Vagina (tissue), 2 donors: ENCODE data around the gene MB21D2. TPM values are rescaled to one million over a fixed set of nuclear protein-coding genes. Genes with fewer than 3 reads are reported as not detected.

Experiments
- DNase-seq, 2 donors: peaks; one replicate each; pipeline ENCODE4 v3.0.0-alpha.2; 2017; ENCODE audit errors: extremely low spot score in 2 of 2
- H3K27ac ChIP-seq: fragments of 200-600 bp; sonication (generic); one replicate; pipeline ENCODE4 v1.5.1; 2019
- H3K27me3 ChIP-seq: fragments of 200-600 bp; sonication (generic); one replicate; pipeline ENCODE4 v1.5.1; 2019
- H3K36me3 ChIP-seq, 2 donors: fragments of 200-600 bp; sonication (generic); one replicate each; pipeline ENCODE4 v1.5.1; 2017 to 2019
- H3K4me1 ChIP-seq: fragments of 200-600 bp; sonication (generic); one replicate; pipeline ENCODE4 v1.5.1; 2019
- H3K4me3 ChIP-seq, 2 donors: fragments of 200-600 bp; sonication (generic); 1 replicate in 1 of 2; 2 replicates in 1 of 2; pipeline ENCODE4 v1.5.1; 2016 to 2019
- H3K9me3 ChIP-seq: fragments of 200-600 bp; sonication (generic); one replicate; pipeline ENCODE4 v1.5.1; 2019
- CTCF ChIP-seq, 3 experiments: fragments of 450-650 bp in 2 of 3; fragments of 200-600 bp in 1 of 3; sonication (generic) in 1 of 3; IDR thresholded peaks; one replicate each; pipeline ENCODE4 v1.5.1; 2017 to 2019; ENCODE audit warnings: antibody characterized with exemption in 3 of 3, mild to moderate bottlenecking in 2 of 3, moderate library complexity in 2 of 3
- POLR2A ChIP-seq, 2 donors: fragments of 450-650 bp; IDR thresholded peaks; one replicate each; pipeline ENCODE4 v1.6.1; 2017; ENCODE audit warnings: antibody characterized with exemption in 2 of 2, mild to moderate bottlenecking in 2 of 2, moderate library complexity in 2 of 2
- POLR2AphosphoS5 ChIP-seq, 2 donors: sonication (generic); formaldehyde crosslinking; IDR thresholded peaks; one replicate each; pipeline ENCODE4 v1.9.0; 2017; ENCODE audit warnings: antibody characterized with exemption in 2 of 2, mild to moderate bottlenecking in 2 of 2, low read depth in 1 of 2; ENCODE audit not compliant: insufficient read depth in 1 of 2
- intact Hi-C: fragments of 100-400 bp; cut with DNase I; formaldehyde crosslinking; loops from one replicate; pipeline ENCODE4 v1.15.1; 2023
- total RNA-seq: library from RNA; depleted of rRNA; stranded (reverse); fragments of >200 nt; gene quantifications from one replicate; pipeline ENCODE4 v1.2.3, GENCODE V29; 2016

The MB21D2 gene
- total RNA-seq, 1 donor from 2014 or later = 5.6 TPM

GRCh38 chr3:192841428-192841827 is 76.2 kb downstream of the MB21D2 start:
- no peak for DNase-seq
- H3K27ac ChIP-seq = no peak overlapping the region

GRCh38 chr3:192840143-192840836 is 77.4 kb downstream of the MB21D2 start:
- no peak overlapping the region for H3K27ac ChIP-seq
- H3K27me3 ChIP-seq = no peaks in the 10 kb centered on the region
- H3K4me3 ChIP-seq = no peak overlapping the region
- no peak for DNase-seq
- intact Hi-C loops = no loop called here
- TF ChIP-seq CTCF (IDR thresholded peaks at IDR 0.05) (no peak), POLR2AphosphoS5 (IDR thresholded peaks at IDR 0.05; ENCODE audit: insufficient read depth in 1 of 2, low read depth in 1 of 2) (no peak), POLR2A (IDR thresholded peaks at IDR 0.05) (no peak)
- no peaks in the 10 kb centered on the region for H3K36me3 ChIP-seq
- H3K4me1 ChIP-seq = peaks cover 16% of the 10 kb centered on the region
- no peaks in the 10 kb centered on the region for H3K9me3 ChIP-seq

More at GRCh38 chr3:192841428-192841827, 76.2 kb downstream of the MB21D2 start:
- H3K9me3 ChIP-seq = no peaks in the 10 kb centered on the region
- TF ChIP-seq POLR2AphosphoS5 (IDR thresholded peaks at IDR 0.05; ENCODE audit: insufficient read depth in 1 of 2, low read depth in 1 of 2) (no peak), POLR2A (IDR thresholded peaks at IDR 0.05) (no peak), CTCF (IDR thresholded peaks at IDR 0.05) (no peak)
- no peaks in the 10 kb centered on the region for H3K36me3 ChIP-seq
- peaks cover 7% of the 10 kb centered on the region for H3K4me1 ChIP-seq
- no peak overlapping the region for H3K4me3 ChIP-seq
- intact Hi-C loops = no loop called here
- no peaks in the 10 kb centered on the region for H3K27me3 ChIP-seq

- intact Hi-C loops = no loop called here
- no peak for DNase-seq
- no peak overlapping the region for H3K27ac ChIP-seq
Measured at GRCh38 chr3:192835818-192836815, 81.5 kb downstream of the MB21D2 start.

GRCh38 chr3:192834428-192834827 is 83.2 kb downstream of the MB21D2 start:
- intact Hi-C loops = no loop called here
- Histone ChIP-seq H3K36me3 (no peaks in the 10 kb centered on the region), H3K27me3 (no peaks in the 10 kb centered on the region), H3K27ac (no peak overlapping the region), H3K4me1 (peaks cover 28% of the 10 kb centered on the region), H3K4me3 (no peak overlapping the region), H3K9me3 (no peaks in the 10 kb centered on the region)
- no peak for TF ChIP-seq POLR2A (IDR thresholded peaks at IDR 0.05)
- DNase-seq = no peak

More at GRCh38 chr3:192835818-192836815, 81.5 kb downstream of the MB21D2 start:
- Histone ChIP-seq H3K9me3 (no peaks in the 10 kb centered on the region), H3K27me3 (no peaks in the 10 kb centered on the region), H3K36me3 (no peaks in the 10 kb centered on the region), H3K4me3 (no peak overlapping the region), H3K4me1 (peaks cover 24% of the 10 kb centered on the region)
- TF ChIP-seq CTCF (IDR thresholded peaks at IDR 0.05) = no peak
- no peak for TF ChIP-seq POLR2A (IDR thresholded peaks at IDR 0.05)
- no peak for TF ChIP-seq POLR2AphosphoS5 (IDR thresholded peaks at IDR 0.05; ENCODE audit: insufficient read depth in 1 of 2, low read depth in 1 of 2)

- intact Hi-C loops = no loop called here
- no peaks in the 10 kb centered on the region for H3K9me3 ChIP-seq
- H3K27ac ChIP-seq = peak overlapping the region; percentile 11
- peaks cover 28% of the 10 kb centered on the region for H3K4me1 ChIP-seq
- no peaks in the 10 kb centered on the region for H3K27me3 ChIP-seq
- DNase-seq = no peak
- no peaks in the 10 kb centered on the region for H3K36me3 ChIP-seq
- H3K4me3 ChIP-seq = no peak overlapping the region
- TF ChIP-seq CTCF (IDR thresholded peaks at IDR 0.05) (no peak), POLR2A (IDR thresholded peaks at IDR 0.05) (no peak), POLR2AphosphoS5 (IDR thresholded peaks at IDR 0.05; ENCODE audit: insufficient read depth in 1 of 2, low read depth in 1 of 2) (peak in 1 of 2 donors; percentile 13)
Measured at GRCh38 chr3:192833177-192833890, 84.3 kb downstream of the MB21D2 start.
